ENCODE results near the gene ACO1.

The ACO1 gene

GRCh38 chr9:32502464-32502863, 118.0 kb downstream of the ACO1 start:
- no peak for DNase-seq

- DNase-seq = no peak
These were observed 118.6 kb downstream of the ACO1 start for GRCh38 chr9:32503008-32503407.

Data from CD4-positive, alpha-beta T cell treated with Interleukin-17A for 1 hour (primary cell).